Measurements from ENCODE around the gene KYNU.
"Not testable (repeated sequence)": the region's sequence is repeated elsewhere in the genome, so short reads cannot be mapped to it uniquely, and the experiment has no call there.

Gene KYNU

DNA sequence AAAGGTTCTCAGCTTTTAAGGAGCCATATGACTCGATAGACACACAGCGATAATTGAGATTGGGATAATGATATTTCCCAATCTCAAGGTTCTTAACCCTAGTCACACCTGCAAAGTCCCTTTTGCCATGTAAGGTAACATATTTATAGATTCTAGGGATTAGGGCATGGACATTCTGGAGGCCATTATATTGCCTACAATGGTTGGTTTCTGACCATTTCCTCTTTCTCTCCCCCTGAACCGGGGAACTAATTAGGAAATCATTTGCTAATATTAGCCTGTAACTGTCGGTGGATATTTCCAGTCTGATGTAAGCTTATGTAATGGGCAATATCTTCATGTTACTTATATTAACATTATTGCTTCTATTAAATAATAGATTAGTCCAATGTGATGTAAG lies 210.9 kb downstream of the KYNU start:
- H3K27ac ChIP-seq (ENCODE audit: low read depth, low read length): no peak overlapping the region
- H3K9me3 ChIP-seq (ENCODE audit: control insufficient read depth in 5 of 5, low read length in 5 of 5): no peaks in the 10 kb centered on the region
- no peaks in the 10 kb centered on the region for H3K36me3 ChIP-seq (ENCODE audit: control insufficient read depth in 5 of 5, insufficient read depth in 5 of 5, low read length in 5 of 5)
- H3K4me3 ChIP-seq (ENCODE audit: low read depth in 1 of 5, low read length in 5 of 5): no peak overlapping the region
- H3K4me1 ChIP-seq (ENCODE audit: control insufficient read depth in 5 of 5, insufficient read depth in 5 of 5, low read length in 5 of 5): peaks cover 0 to 4% (median 0%) of the 10 kb centered on the region in 5 donors
- no peaks in the 10 kb centered on the region for H3K27me3 ChIP-seq (ENCODE audit: control insufficient read depth in 5 of 5, insufficient read depth in 4 of 5, low read length in 5 of 5)
- H3K9ac ChIP-seq (ENCODE audit: low read length in 5 of 5): no peak overlapping the region

DNA sequence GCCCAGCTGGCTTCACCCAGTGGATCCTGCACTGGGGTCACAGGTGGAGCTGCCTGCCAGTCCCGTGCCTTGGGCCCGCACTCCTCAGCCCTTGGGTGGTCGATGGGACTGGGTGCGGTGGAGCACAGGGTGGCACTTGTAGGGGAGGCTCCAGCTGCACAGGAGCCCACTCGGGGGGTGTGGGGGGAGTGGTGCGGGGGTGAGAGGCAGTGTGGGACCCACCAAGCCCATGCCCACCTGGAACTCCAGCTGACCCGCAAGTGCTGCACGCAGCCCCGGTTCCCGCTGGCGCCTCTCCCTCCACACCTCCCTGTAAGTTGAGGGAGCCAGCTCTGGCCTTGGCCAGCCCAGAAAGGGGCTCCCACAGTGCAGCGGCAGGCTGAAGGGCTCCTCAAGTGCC lies 212.1 kb downstream of the KYNU start:
- not testable (repeated sequence) for H3K27ac ChIP-seq (ENCODE audit: low read depth, low read length); H3K27me3 ChIP-seq (ENCODE audit: control insufficient read depth in 5 of 5, insufficient read depth in 4 of 5, low read length in 5 of 5); H3K36me3 ChIP-seq (ENCODE audit: control insufficient read depth in 5 of 5, insufficient read depth in 5 of 5, low read length in 5 of 5); H3K4me1 ChIP-seq (ENCODE audit: control insufficient read depth in 5 of 5, insufficient read depth in 5 of 5, low read length in 5 of 5); H3K4me3 ChIP-seq (ENCODE audit: low read depth in 1 of 5, low read length in 5 of 5); H3K9me3 ChIP-seq (ENCODE audit: control insufficient read depth in 5 of 5, low read length in 5 of 5); H3K9ac ChIP-seq (ENCODE audit: low read length in 5 of 5)
